Stimulated activated CD8-positive, alpha-beta memory T cell treated with anti-CD3 and anti-CD28 coated beads, Interleukin-2, amount 100 ng/mL, for 48 hours (primary cell): ENCODE results near the gene NR2F6.
A peak's percentile ranks its signal among the peaks of the same experiment; 100 is the strongest.
"Not testable (repeated sequence)": the region's sequence is repeated elsewhere in the genome, so short reads cannot be mapped to it uniquely, and the experiment has no call there.

ENCODE experiments used
- DNase-seq, 2 donors: peaks; one replicate each; pipeline ENCODE4 v3.0.0-alpha.2; 2020; ENCODE audit warnings: low read depth in 2 of 2

The NR2F6 gene

DNA sequence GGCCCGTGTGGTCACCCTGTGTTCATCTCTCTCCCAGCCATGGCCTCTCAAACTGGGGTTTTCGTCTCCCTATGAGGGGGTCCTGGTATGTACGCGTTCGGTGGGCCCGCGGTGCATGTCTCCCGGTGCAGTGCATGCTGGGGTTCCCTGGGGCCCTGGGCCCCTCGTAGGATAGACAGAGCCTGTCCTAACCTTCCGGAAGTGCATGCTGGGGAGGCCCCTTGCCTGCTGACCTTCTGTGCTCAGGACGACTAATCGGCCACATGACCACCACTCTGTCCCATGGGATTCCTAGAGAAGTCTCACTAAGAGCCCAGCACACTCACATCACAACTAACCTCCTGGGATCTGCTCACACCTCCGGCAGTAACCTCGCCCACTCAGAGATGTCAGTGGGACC, 35.4 kb downstream of the NR2F6 start:
- no peak for DNase-seq

DNA sequence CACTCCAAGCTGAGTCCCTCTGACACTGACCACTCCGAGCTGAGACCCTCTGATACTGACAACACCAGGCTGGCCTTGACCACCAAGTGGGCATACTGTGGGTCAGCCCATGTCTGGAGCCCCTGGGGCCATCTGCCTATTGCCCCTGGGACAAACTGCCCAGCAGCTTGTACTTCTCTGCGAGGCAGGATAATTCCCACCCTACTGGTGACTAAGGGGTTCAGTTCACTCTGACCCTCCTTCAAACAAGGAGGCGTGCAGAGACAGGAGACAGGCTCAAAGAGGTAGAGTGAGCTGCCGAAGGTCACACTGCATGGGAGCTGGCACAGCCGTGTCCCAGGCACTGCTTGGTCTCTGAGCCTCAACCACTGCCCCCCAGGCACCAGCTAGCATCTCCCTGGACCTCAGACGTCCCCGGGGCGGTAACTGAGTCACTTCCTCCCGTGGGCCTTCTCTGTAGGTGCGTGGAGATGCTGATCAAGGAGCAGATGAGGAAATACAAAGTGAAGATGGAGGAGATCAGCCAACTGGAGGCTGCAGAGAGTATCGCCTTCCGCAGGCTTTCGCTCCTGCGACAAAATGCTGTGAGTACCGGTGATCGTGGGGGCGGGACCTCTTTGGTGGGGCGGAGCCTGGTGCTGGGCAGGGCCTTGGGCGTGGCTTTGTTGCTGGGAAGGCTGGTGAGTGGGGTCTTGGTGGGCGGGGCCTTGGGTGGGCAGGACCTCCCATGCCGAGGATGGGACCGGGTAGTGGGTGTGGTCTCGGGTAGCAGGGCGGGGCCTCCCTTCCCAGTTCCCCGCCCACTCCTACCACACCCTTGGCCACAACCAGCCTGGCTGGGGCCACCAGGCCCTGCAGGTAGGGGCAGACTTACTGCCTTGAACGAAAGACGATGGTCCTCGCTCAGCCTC, 36.3 kb downstream of the NR2F6 start:
- peak; percentile 50 to 63 for DNase-seq

DNA sequence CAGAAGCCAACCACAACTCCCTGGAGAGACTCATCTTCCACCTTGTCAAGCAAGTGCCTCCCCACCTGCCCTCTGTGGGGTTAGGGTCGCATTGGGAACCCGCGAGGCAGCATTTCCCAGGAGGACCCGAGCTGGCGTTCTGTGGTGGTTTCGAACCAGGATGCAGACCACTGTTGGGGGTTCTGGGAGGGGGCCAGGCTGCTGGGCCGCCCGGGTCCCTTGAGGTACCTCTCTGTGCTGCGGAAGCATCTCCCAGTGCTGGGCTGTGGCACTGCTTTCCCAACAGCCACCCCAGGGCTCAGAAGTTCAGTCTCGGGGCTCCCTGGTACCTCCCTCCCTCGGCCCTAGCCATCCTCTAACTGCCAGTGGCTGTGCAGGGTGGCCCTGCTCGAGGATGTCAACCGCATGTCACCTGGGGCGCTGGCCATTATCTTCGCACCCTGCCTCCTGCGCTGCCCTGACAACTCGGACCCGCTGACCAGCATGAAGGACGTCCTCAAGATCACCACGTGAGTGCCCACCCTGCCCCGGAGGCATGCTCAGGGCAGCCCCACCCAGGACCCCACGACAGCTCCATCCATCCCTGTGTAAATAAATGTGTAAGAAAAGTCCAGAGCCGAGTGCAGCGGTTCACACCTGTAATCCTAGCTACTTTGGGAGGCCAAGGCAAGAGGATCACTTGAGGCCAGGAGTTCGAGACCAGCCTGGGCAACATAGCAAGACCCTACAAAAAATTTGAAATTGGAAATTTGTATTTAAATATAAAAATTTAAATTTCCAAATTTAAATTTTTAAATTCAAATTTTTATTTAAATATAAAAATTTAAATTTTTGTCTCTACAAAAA, 38.8 kb downstream of the NR2F6 start:
- DNase-seq = no peak

DNA sequence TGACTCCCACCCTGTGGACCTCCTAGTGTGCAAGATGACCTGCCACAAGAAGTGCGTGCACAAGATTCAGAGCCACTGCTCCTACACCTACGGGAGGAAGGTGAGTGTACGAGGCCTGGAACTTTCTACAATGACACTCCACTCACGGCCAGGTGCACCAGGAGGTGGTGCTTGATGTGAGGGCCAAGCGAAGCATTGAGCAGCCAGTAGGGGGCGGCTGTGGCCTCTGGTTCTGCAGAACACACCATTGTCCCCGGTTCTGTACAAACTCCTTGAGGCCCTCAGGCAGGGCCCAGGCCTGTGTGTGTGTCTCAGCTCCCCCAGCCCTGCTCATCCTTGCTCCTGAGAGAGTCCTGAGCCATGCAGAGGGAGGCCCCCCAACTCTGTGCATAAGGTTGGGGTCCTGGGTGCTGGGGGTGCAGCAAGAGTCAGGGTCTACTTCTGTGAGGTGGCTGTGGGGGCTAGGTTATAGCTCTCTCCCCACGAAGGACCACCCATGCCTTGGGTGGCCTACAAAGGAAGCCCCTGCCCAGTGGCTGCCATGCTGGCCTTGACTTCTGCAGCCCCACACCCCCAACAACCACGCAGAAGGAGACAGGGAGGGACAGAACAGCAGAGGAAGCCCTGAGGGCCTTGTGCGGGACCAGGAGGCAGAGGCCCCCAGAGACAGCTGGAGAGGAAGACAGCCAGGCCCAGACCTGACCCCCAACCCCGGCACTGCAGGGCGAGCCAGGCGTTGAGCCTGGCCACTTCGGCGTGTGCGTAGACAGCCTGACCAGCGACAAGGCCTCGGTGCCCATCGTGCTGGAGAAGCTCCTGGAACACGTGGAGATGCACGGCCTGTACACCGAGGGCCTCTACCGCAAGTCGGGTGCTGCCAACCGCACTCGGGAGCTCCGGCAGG, 40.2 kb downstream of the NR2F6 start:
- peak in 1 of 2 donors; percentile 51 for DNase-seq

DNA sequence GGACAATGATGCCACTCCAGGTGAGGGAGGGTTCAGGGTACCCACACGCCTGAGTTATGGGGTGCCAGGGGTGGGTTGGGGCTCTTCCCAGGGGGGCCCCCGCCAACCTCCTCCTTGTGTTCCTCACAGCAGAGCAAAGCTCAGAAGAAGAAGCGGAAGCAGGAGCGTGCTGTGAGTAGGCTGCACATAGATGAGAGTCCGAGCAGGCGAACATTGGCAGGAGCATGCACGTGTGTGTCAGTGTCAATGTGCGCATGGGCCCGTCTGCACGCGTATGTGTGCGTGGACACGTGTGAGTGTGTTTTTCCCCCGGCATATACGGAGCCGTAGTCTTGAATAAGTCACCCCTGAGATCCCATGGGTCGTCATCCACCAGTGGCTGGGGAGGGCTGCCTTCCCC, 43.0 kb downstream of the NR2F6 start:
- no peak for DNase-seq

DNA sequence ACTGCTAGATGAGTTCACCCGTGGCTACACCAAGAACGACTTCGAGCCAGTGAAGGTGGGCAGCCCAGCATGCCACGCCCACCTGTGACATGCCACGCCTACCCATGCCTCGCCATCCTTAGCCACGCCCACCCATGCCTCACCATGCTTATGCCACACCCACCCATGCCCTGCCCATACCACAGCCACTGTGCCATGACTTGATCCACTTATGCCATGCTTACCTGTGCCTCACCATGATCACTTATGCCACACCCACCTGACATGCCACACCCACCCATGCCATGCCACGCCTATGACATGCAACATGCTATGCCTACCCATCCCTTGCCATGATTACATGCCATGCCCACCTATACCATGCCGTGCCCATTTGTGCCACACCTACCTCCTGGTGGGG, 43.5 kb downstream of the NR2F6 start:
- DNase-seq = no peak

DNA sequence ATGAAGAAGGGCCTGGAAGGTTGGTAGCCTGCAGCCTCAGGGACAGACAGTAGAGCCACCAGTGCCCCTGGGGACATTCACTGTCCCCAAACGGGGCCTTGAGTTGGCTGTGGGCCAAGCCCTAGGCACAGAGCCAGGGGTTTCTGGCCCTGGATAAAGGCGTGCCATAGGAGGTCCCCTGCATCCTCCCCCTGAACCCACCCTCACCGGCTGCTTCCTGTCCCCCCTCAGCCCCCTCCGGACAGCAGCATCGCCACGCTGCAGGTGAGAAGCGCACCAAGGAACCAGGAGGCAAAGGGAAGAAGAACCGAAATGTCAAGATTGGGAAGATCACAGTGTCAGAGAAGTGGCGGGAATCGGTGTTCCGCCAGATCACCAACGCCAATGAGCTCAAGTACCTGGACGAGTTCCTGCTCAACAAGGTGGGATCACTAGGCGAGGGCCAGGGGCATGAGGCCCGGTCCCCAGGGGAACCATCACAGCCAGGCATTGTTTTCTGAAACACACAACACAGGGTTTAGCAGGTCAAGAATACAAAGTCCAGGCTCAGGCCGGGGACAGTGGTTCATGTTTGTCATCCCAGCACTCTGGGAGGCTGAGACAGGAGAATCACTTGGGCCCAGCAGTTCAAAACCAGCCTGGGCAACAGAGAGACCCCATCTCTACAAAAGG, 45.2 kb downstream of the NR2F6 start:
- no peak for DNase-seq

DNA sequence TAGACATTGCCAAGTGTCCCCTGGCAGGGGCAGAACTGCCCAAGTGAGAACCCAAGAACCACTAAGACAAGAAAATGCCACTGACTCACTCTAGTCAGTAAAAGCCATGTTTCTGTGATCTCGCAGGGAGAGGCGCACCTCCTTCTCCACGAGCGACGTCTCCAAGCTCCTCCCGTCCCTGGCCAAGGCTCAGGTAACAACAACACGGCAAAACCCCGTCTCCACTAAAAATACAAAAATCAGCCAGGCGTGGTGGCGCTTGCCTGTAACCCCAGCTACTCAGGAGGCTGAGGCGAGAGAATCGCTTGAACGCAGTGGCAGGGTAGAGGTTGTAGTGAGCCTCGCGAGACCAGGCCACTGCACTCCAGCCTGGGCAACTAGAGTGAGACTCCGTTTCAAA, 48.1 kb downstream of the NR2F6 start:
- no peak for DNase-seq

DNA sequence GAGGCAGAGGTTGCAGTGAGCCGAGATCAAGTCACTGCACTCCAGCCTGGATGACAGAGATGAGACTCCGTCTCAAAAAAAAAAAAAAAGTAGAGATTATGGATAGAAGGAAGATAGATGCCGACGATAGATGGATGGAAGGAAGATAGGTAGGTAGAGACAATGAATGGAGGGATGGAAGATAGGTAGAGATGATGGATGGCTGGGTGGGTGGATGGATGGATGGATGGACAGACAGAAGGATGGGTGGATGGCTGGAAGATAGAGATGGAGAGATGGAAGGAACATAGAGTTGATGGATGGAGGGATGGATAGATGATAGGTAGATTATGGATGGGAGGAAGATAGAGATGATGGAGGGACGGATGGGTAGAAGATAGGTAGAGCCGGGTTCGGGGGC, 49.1 kb downstream of the NR2F6 start:
- no peak for DNase-seq

DNA sequence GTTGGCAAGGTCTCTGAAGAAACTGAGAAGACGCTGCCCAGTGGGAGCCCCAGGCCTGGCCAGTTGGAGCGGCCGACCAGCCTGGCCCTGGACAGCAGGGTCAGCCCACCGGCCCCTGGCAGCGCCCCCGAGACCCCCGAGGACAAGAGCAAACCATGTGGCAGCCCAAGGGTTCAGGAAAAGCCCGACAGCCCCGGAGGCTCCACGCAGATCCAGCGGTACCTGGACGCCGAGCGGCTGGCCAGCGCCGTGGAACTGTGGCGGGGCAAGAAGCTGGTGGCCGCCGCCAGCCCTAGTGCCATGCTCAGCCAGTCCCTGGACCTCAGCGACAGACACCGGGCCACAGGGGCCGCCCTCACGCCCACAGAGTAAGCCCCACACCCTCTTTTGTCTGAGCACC, 50.6 kb downstream of the NR2F6 start:
- DNase-seq = no peak

DNA sequence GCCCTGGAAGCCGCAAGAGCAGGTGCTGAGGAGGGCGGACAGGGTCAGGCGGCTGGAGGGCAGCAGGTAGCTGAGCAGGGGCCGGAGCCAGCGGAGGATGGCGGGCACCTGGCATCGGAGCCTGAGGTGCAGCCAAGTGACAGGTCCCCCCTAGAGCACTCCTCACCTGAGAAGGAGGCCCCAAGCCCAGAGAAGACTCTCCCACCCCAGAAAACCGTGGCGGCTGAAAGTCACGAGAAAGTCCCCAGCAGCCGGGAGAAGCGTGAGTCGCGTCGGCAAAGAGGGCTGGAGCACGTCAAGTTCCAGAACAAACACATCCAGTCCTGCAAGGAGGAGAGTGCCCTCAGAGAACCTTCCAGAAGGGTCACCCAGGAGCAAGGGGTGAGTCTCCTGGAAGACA, 51.1 kb downstream of the NR2F6 start:
- DNase-seq = no peak

DNA sequence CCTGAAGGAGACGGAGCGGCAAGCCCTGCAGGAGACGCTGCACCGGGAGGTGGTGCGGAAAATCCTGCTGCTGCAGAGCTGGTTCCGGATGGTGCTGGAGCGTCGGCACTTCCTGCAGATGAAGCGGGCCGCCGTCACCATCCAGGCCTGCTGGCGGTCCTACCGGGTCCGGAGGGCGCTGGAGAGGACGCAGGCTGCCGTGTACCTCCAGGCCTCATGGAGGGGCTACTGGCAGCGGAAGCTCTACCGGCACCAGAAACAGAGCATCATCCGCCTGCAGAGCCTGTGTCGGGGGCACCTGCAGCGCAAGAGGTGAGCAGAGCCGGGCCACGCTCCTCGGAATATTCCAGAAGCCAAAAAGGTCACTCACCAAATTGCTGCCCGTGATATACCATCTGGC, 53.0 kb downstream of the NR2F6 start:
- no peak for DNase-seq

DNA sequence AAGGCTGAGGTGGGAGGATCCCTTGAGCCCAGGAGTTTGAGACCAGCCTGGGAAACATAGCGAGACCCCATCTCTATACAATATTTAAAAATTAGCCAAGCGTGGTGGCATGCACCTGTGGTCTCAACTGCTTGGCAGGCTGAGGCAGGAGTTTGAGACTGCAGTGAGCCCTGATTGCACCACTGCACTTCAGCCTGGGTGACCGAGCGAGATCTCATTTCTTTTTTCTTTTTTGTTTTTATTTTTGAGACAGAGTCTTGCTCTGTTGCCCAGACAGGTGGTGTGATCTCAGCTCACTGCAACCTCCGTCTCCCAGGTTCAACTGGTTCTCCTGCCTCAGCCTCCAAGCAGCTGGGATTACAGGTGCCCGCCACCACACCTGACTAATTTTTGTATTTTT, 54.0 kb downstream of the NR2F6 start:
- DNase-seq = not testable (repeated sequence)

DNA sequence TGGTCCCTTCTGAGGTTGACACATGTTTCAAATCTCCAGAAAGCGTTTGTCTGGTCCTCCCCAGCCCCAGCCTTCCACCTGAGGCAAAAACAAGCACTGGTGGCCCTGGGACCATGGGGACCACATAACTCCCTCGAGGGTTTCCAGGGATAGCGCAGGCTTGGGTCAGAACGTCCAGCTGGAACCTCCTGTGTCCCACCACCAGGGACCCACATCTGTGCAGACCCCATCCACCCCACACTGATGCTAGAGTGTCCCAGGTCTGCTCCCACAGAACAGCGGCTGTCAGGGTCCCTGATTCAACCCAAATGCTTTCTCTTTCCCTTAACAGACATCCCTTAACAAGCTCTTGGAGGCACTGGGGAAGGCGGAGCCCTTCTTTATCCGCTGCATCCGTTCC, 60.1 kb downstream of the NR2F6 start:
- no peak for DNase-seq

DNA sequence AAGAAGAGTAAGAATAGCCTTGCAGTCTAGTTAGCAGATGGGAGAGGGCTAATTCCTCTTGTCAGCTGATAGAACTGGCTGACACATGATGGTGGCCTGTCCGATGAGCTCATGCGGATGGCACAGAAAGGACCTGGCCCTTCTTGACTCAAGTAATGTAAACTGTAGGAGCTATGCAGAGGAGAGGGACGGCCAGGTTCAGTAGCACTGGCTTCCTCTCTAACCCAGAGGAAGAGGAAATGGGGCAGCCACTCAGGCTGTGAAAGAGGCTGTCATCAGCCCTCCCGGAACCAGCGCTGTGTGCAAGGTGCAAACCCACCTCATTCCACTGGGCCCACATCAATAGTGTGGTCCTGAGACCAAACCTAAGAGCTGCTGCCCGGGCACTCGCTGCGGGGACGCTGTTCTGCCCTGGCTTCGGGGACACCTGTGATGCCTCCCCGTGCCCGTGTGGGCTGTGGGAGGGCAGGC, 61.3 kb downstream of the NR2F6 start:
- peak in 1 of 2 donors; percentile 20 for DNase-seq

DNA sequence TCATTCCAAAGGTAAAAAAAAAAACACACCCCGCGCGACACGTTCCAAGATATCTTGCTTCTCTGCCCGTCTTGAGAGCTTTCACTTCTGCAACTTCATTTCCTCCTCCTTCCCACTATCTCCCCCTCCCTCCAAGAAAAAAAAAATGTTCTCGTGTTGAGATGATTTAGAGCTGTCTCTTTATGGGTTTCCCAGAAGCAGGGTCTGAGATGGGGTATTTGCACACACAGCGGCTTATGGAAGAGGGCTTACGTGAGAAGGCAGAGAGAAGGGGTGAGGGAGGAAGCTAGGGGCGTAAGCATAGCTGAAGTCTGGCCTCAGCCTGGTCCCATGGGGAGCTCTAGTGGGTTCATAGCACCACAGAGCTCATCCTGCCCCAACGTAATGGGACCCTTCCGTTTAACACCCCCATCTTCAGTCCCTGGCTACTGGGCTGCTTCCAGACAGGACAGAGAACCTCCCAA, 61.8 kb downstream of the NR2F6 start:
- no peak for DNase-seq

DNA sequence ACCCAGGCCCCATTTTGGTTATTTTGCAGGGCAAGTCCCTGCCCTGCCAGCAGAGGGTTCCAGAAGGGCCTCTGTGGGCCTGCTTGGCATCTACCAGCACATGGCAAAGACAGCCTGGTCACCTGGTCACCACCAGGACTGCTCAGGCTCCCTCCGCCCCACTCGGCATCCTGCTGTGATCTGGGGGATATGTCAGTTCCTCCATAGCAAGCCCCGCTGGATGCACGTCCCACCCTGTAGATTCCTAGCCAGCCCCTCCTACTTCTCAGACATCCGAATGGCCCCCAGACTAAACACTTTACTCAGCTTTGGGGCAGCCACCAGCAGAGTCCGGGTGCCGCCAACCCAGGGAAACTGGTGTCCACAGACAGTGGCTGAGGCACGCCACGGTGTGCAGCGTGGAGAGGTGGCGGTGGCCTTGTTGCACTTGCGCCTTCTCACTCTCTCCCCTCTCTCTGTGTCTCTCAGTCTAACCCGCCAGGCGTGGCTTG, 62.4 kb downstream of the NR2F6 start:
- peak in 1 of 2 donors; percentile 7 for DNase-seq
